Measurements from ENCODE around the gene SLC22A5.

SLC22A5 gene

DNA sequence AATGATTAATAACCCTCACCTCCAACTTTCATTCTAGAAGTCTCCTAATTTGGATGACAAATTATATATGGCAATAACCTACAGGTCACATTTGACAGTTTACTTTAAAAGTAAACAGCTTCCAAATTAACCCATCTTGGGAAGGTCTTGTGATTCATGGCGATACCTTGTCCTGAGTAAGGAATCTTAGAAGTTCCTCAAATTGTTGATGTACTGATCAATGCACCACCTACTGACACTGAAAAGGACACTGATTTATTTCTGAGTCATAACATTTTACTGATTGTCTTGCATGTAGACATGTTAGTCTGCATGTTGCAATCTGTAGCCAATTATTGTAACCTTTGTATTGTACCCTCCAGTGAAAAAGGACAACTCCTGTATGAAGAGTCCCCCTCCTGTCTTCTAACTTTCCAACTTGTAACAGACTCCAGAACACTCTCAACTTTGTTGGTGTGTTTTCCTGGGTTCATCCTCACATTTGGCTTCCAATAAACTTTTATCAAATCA is 16.0 kb upstream of the SLC22A5 start:
- in situ Hi-C loops (cut with HindIII; ENCODE audit: low pct_unique_long_range_greater_than_20kb, low sequenced_read_pairs): no loop called here
- no peak for TF ChIP-seq JUND (IDR thresholded peaks at IDR 0.05; ENCODE audit: low read depth)
- no peak for DNase-seq (ENCODE audit: low read depth in 1 of 2, low spot score in 1 of 2)

- in situ Hi-C loops (cut with HindIII; ENCODE audit: low pct_unique_long_range_greater_than_20kb, low sequenced_read_pairs): no loop called here
- no peak for TF ChIP-seq JUND (IDR thresholded peaks at IDR 0.05; ENCODE audit: low read depth)
- DNase-seq (ENCODE audit: low read depth in 1 of 2, low spot score in 1 of 2): no peak
These were observed 14.9 kb upstream of the SLC22A5 start for GRCh38 chr5:132354381-132355139.

DNA sequence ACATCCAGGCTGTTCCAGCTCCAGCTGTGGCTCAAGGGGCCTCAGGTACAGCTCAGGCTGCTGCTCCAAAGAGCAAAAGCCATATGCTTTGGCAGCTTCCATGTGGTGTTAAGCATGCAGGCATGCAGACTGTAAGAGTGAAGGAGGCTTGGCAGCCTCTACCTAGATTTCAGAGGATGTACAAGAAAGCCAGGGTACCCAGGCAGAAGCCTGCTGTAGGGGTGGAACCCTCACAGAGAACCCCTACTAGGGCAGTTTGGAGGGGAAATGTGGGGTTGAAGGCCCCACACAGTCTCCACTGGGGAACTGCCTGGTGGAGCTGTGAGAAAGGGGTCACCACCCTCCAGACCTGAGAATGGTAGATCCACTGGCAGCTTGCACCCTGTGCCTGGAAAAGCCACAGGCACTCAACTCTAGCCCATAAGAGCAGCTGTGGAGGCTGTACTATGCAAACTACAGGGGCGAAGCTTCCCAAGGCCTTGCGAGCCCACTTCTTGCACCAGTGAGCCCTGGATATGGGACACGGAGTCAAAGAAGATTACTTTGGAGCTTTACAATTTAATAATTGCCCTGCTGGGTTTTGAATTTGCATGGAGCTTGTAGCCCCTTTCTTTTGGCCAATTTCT is 14.3 kb upstream of the SLC22A5 start:
- no peak for DNase-seq (ENCODE audit: low read depth in 1 of 2, low spot score in 1 of 2)
- in situ Hi-C loops (cut with HindIII; ENCODE audit: low pct_unique_long_range_greater_than_20kb, low sequenced_read_pairs): no loop called here
- TF ChIP-seq JUND (IDR thresholded peaks at IDR 0.05; ENCODE audit: low read depth): no peak

- in situ Hi-C loops (cut with HindIII; ENCODE audit: low pct_unique_long_range_greater_than_20kb, low sequenced_read_pairs): no loop called here
- TF ChIP-seq JUND (IDR thresholded peaks at IDR 0.05; ENCODE audit: low read depth): no peak
- DNase-seq (ENCODE audit: low read depth in 1 of 2, low spot score in 1 of 2): no peak
These were observed 10.7 kb upstream of the SLC22A5 start for GRCh38 chr5:132358775-132359174.

DNA sequence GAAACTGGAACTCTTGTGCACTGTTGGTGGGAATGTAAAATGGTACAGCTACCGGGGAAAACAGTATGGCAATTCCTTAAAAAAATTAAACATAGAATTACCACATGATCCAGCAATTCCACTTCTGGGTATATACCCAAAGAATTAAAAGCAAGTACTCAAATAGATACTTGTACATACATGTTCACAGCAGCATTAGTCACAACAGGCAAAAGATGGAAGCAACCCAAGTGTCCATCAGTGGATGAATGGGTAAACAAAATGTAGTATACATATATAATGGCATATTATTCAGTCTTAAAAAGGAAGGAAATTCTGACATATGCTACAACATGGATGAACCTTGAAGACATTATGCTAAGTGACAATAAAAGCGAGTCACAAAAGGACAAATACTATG is 7.4 kb upstream of the SLC22A5 start:
- no peak for DNase-seq (ENCODE audit: low read depth in 1 of 2, low spot score in 1 of 2)
- no peak for TF ChIP-seq JUND (IDR thresholded peaks at IDR 0.05; ENCODE audit: low read depth)
- in situ Hi-C loops (cut with HindIII; ENCODE audit: low pct_unique_long_range_greater_than_20kb, low sequenced_read_pairs): no loop called here

GRCh38 chr5:132363431-132364112 is 5.9 kb upstream of the SLC22A5 start:
- TF ChIP-seq JUND (IDR thresholded peaks at IDR 0.05; ENCODE audit: low read depth): no peak
- DNase-seq (ENCODE audit: low read depth in 1 of 2, low spot score in 1 of 2): no peak
- in situ Hi-C loops (cut with HindIII; ENCODE audit: low pct_unique_long_range_greater_than_20kb, low sequenced_read_pairs): no loop called here

DNA sequence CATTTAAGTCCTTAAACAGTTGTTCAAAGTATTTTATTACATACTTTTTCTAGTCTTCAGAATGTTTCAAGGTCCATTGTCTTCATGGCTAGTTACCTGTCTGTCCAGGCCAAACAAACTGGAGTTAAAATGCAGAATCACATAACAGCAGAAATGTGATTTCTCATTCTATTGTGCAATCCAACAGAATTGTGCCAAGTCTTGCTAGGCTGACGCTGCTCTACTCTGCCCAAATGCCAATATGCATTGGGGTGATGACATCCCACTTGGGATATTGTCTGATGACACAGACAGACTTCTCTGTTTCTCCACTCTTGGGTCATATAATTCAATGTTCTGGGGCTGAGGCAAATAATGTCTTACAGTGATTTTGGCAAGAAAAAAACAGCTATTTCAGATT is 5.2 kb upstream of the SLC22A5 start:
- in situ Hi-C loops (cut with HindIII; ENCODE audit: low pct_unique_long_range_greater_than_20kb, low sequenced_read_pairs): no loop called here
- no peak for DNase-seq (ENCODE audit: low read depth in 1 of 2, low spot score in 1 of 2)
- no peak for TF ChIP-seq JUND (IDR thresholded peaks at IDR 0.05; ENCODE audit: low read depth)

- in situ Hi-C loops (cut with HindIII; ENCODE audit: low pct_unique_long_range_greater_than_20kb, low sequenced_read_pairs): no loop called here
- no peak for TF ChIP-seq JUND (IDR thresholded peaks at IDR 0.05; ENCODE audit: low read depth)
- no peak for DNase-seq (ENCODE audit: low read depth in 1 of 2, low spot score in 1 of 2)
These were observed 4.3 kb upstream of the SLC22A5 start for GRCh38 chr5:132365213-132365612.

- no peak for DNase-seq (ENCODE audit: low read depth in 1 of 2, low spot score in 1 of 2)
- in situ Hi-C loops (cut with HindIII; ENCODE audit: low pct_unique_long_range_greater_than_20kb, low sequenced_read_pairs): no loop called here
- TF ChIP-seq JUND (IDR thresholded peaks at IDR 0.05; ENCODE audit: low read depth): no peak
These were observed 1.3 kb upstream of the SLC22A5 start for GRCh38 chr5:132368186-132368585.

- DNase-seq (ENCODE audit: low read depth in 1 of 2, low spot score in 1 of 2): no peak
- TF ChIP-seq JUND (IDR thresholded peaks at IDR 0.05; ENCODE audit: low read depth): no peak
- in situ Hi-C loops (cut with HindIII; ENCODE audit: low pct_unique_long_range_greater_than_20kb, low sequenced_read_pairs): no loop called here
These were observed 470 bp upstream of the SLC22A5 start for GRCh38 chr5:132369007-132369473.

DNA sequence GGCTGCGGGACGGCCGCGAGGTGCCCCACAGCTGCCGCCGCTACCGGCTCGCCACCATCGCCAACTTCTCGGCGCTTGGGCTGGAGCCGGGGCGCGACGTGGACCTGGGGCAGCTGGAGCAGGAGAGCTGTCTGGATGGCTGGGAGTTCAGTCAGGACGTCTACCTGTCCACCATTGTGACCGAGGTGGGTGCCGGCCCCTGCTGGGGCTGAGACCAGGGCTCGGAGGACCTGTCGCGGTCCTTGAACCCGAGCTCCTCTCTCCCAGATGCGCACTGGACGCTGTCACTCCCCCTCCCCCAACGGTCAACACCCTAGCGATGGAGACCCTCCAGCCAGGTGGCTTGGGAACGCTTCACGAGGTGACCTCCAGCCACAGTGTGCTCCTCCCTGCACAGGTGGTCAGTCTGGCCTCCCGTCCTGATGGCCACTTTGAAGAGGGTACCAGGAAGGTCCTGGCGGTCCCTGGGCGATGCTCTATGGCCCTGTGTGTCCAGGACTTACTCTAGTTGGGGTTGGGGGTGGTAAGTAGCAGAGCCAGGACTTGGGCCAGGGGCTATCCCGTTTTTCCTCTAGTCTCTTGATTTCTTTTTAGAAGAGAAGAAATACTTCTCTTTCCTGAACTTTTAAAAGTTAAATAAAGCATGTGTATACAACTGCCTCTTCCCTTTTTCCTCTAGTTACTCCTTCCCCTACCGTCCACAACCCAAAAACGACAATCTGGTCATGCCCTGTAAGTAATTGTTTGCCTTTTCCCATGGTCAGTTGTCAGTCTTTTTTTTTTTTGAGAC is 866 bp downstream of the SLC22A5 start:
- DNase-seq (ENCODE audit: low read depth in 1 of 2, low spot score in 1 of 2): no peak
- in situ Hi-C loops (cut with HindIII; ENCODE audit: low pct_unique_long_range_greater_than_20kb, low sequenced_read_pairs): no loop called here
- no peak for TF ChIP-seq JUND (IDR thresholded peaks at IDR 0.05; ENCODE audit: low read depth)

DNA sequence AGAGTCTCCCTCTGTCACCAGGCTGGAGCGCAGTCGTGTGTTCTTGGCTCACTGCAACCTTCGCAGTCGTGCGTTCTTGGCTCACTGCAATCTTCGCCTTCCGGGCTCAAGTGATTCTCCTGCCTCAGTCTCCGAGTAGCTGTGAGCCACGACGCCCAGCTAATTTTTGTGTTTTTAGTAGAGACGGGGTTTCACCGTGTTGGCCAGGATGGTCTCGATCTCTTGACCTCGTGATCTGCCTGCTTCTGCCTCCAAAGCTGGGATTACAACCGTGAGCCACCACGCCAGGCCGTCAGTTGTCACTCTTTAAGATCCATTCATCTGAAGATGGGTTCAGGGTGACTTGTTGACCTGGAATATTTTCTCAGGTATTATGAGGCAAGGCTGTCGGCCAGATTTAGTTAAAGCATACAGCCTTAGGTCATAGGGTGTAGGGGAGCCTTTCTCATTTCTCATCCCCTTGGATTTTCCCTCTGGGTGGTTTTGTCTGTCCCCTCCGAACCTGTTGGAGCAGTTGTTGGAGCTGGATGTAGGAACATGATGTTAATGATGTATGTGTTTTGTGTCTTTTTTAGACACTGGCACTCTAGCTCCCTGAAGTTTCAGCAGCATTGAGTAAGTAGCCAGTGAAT is 1.6 kb downstream of the SLC22A5 start:
- TF ChIP-seq JUND (IDR thresholded peaks at IDR 0.05; ENCODE audit: low read depth): no peak
- in situ Hi-C loops (cut with HindIII; ENCODE audit: low pct_unique_long_range_greater_than_20kb, low sequenced_read_pairs): no loop called here
- DNase-seq (ENCODE audit: low read depth in 1 of 2, low spot score in 1 of 2): peak in 1 of 2 experiments; percentile 89
